DMS114 treated with DMSO at 0.1 percent for 48 hours (cell line): ENCODE measurements around the gene SUN1.
"Not testable (repeated sequence)": the region's sequence is repeated elsewhere in the genome, so short reads cannot be mapped to it uniquely, and the experiment has no call there.

Source experiments
- DNase-seq: peaks from one replicate; lab custom pipeline; 2025; ENCODE audit not compliant: unreplicated experiment; lab: John Stamatoyannopoulos, UW

SUN1 gene

DNA sequence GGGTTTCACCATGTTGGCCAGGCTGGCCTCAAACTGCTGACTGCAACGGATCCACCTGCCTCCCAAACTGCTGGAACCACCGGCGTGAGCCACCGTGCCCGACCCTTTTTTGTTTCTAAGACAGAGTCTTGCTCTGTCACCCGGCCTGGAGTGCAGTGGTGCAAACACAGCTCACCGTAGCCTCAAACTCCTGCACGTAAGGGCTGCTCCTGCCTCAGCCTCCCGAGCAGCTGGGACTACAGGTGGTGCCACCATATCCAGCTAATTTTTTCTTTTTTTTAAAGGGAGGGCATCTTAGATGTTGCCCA, 85.8 kb downstream of the SUN1 start:
- DNase-seq: no peak

DNA sequence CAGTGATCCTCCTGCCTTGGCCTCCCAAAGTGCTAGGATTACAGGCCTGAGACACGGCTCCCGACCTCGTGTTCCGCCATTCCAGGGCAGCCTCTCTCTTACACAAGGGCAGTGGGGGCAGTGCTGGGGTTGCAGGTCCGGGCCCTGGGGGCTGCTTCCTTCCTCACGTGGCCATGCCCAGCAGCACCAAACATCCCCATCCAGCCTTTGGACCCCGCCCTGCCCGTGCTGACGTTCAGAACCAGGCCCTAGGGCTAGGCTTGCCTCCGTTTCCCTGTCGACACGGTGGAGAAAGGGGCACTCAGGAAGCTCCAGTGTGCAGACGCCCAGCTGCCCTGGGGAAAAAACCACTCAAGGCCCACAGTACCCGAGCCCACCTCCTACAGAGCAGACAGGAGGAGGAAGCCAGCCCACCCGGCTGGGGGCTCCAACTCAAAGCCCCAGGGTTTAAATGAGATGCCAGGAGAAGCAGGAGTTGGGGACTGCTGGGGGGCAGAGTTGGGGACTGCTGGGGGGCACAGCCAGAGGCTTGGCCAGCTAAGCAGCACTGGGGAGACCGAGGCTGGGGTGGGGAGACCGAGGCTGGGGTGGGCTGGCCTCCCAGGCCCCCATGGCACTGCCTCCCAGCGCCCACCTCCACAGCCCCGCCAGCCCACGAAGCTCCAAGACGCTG, 86.3 kb downstream of the SUN1 start:
- no peak for DNase-seq

- DNase-seq: no peak
Measured at GRCh38 chr7:919114-919442, 86.8 kb downstream of the SUN1 start.

- DNase-seq: no peak
Measured at GRCh38 chr7:919924-920341, 87.7 kb downstream of the SUN1 start.

- DNase-seq: no peak
Measured at GRCh38 chr7:920351-921070, 88.2 kb downstream of the SUN1 start.

GRCh38 chr7:921071-921461, 88.8 kb downstream of the SUN1 start:
- no peak for DNase-seq

GRCh38 chr7:921581-922333, 89.5 kb downstream of the SUN1 start:
- DNase-seq: no peak

DNA sequence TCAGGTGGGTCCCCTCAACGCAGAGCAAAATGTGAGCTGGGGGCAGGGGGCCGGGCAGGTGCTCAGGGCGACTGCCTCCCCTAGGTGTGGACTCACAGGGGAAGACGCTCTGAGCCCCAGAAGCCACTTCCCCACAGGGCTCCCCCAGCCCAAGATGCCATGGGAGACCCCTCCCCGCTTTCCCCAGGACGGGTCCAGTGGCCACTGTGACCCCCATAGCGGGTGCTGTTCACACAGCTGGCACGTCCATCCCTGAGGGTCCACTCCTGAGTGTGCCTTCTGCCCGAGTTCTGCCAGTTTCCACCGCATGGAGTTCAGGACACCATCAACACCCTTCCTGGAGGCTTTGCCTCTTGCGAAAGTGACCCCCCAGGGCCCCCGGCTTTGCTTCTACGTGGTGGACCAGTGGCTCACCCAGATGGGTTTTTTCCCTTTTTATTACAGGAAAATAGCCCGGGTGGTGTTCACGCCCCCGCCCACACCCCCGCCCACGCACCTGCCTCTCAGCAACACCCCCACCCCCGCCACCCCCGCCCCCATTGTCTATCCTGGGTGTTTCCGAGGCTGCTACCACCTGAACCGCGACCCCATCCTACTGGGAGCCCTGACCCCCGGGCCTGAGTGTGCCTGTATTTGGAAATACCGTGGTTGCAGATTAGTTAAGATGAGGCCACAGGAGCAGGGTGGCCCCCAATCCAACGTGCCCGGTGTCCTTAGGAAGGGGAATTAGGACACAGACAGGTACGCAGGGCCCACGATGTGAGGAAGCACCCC, 90.2 kb downstream of the SUN1 start:
- DNase-seq: no peak

GRCh38 chr7:923108-924041, 91.1 kb downstream of the SUN1 start:
- no peak for DNase-seq

DNA sequence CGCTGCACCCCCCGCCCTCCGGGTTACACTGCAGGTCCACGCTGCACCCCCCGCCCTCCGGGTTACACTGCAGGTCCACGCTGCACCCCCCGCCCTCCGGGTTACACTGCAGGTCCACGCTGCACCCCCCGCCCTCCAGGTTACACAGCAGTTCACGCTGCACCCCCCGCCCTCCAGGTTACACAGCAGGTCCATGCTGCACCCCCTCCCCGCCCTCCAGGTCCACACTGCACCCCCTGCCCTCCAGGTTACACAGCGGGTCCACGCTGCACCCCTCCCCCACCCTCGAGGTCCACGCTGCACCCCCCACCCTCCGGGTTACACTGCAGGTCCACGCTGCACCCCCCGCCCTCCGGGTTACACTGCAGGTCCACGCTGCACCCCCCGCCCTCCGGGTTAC, 91.8 kb downstream of the SUN1 start:
- DNase-seq: not testable (repeated sequence)
